GM12878 (cell line): ENCODE results near the gene SUPT4H1. TPM values are rescaled to one million over a fixed set of nuclear protein-coding genes. Genes with fewer than 3 reads are reported as not detected.

Source experiments
- ATAC-seq: fragments of 200-7000 bp; cut with Tn5 transposase; 3 replicates; pipeline ENCODE4 v1.9.1; 2020; ENCODE audit warnings: mild to moderate bottlenecking, moderate library complexity
- BruUV-seq: library from RNA; stranded (reverse); fragments of 400-500 nt; replicated peaks from 2 replicates; lab custom pipeline; 2021; lab: Mats Ljungman, UMichigan
- CTCF ChIA-PET: fragments of 300-600 bp; sonication (Branson Sonifier 250); formaldehyde crosslinking; extraction: SDS; loops from one replicate; lab custom pipeline; 2021; ENCODE audit warnings: inconsistent platforms; lab: Yijun Ruan, JAX
- POLR2A ChIA-PET: fragments of 350-600 bp; formaldehyde crosslinking; extraction: SDS; loops from one replicate; lab custom pipeline; 2021; ENCODE audit warnings: inconsistent platforms; lab: Charles Lee
- RAD21 ChIA-PET: fragments of 300-600 bp; sonication (Branson Sonifier 250); formaldehyde crosslinking; loops from one replicate; lab custom pipeline; 2023; ENCODE audit warnings: antibody characterized with exemption; ENCODE audit not compliant: unreplicated experiment; lab: Charles Lee
- SMC1A ChIA-PET: fragments of 300-600 bp; sonication (Branson Sonifier 250); formaldehyde crosslinking; loops from one replicate; lab custom pipeline; 2023; ENCODE audit not compliant: unreplicated experiment, uncharacterized antibody; lab: Charles Lee
- DNase-seq: peaks from one replicate; pipeline ENCODE4 v3.0.0-alpha.2; 2011; ENCODE audit warnings: low read depth, low spot score
- FAIRE-seq: peaks from 3 replicates; lab custom pipeline; 2011; peaks lifted over from hg19 to GRCh38; lab: Jason Lieb, UNC
- H2AFZ ChIP-seq: 2 replicates; pipeline ENCODE4 v1.6.0; 2011; ENCODE audit warnings: low read depth, low read length, control low read depth; ENCODE audit not compliant: control insufficient read depth
- H3K27ac ChIP-seq: 2 replicates; pipeline ENCODE4 v1.5.1; 2011; ENCODE audit warnings: control low read depth; ENCODE audit not compliant: control insufficient read depth, insufficient read depth
- H3K27me3 ChIP-seq, 2 experiments: replicated peaks in 1 of 2; 2 replicates each; pipeline versions ENCODE4 v1.6.0 to v1.6.1; 2011; ENCODE audit warnings: low read length in 1 of 2; ENCODE audit not compliant: control insufficient read depth in 2 of 2, insufficient read depth in 2 of 2
- H3K36me3 ChIP-seq, 2 experiments: 2 replicates each; pipeline ENCODE4 v1.5.1; 2011; ENCODE audit warnings: low read length in 1 of 2; ENCODE audit not compliant: control insufficient read depth in 2 of 2, insufficient read depth in 2 of 2
- H3K4me1 ChIP-seq: 2 replicates; pipeline ENCODE4 v1.6.1; 2011; ENCODE audit warnings: mild to moderate bottlenecking, low read length, moderate library complexity, mixed read lengths; ENCODE audit not compliant: control insufficient read depth, insufficient read depth
- H3K4me2 ChIP-seq: 2 replicates; pipeline ENCODE4 v1.6.0; 2011; ENCODE audit warnings: control low read depth; ENCODE audit not compliant: control insufficient read depth, insufficient read depth
- H3K4me3 ChIP-seq: fragments of 200-600 bp; sonication (generic); 2 replicates; pipeline ENCODE4 v1.5.1; 2016
- H3K79me2 ChIP-seq: 2 replicates; pipeline ENCODE4 v1.6.0; 2011; ENCODE audit warnings: low read length; ENCODE audit not compliant: control insufficient read depth, insufficient read depth
- H3K9ac ChIP-seq: 2 replicates; pipeline ENCODE4 v1.8.0; 2011; ENCODE audit warnings: low read length, control low read depth, mixed read lengths; ENCODE audit not compliant: control insufficient read depth, insufficient read depth
- H3K9me3 ChIP-seq: replicated peaks from 3 replicates; pipeline ENCODE4 v1.5.1; 2011; ENCODE audit warnings: mild to moderate bottlenecking, low read length; ENCODE audit not compliant: control insufficient read depth, insufficient read depth
- H4K20me1 ChIP-seq: 2 replicates; pipeline ENCODE4 v1.6.0; 2011; ENCODE audit not compliant: control insufficient read depth, insufficient read depth
- DPF2 ChIP-seq: fragments of 450-650 bp; IDR thresholded peaks from 2 replicates; pipeline ENCODE4 v1.6.1; 2017; ENCODE audit warnings: mild to moderate bottlenecking
- FOXK2 ChIP-seq: fragments of 450-650 bp; IDR thresholded peaks from 2 replicates; pipeline ENCODE4 v1.6.1; 2017; ENCODE audit warnings: mild to moderate bottlenecking, moderate library complexity
- GATAD2B ChIP-seq: fragments of 450-650 bp; conservative IDR thresholded peaks from 2 replicates; pipeline ENCODE4 v1.6.1; 2017; ENCODE audit warnings: low read depth, mild to moderate bottlenecking, moderate library complexity
- HDAC2 ChIP-seq: fragments of 200-600 bp; sonication (generic); IDR thresholded peaks from 2 replicates; pipeline ENCODE4 v1.6.1; 2017
- MXI1 ChIP-seq: fragments of 150-350 bp; IDR thresholded peaks from 2 replicates; pipeline ENCODE4 v1.6.1; 2011; ENCODE audit warnings: low read depth, mild to moderate bottlenecking, inconsistent platforms, low read length, improper control_type of control experiment
- MYB ChIP-seq: fragments of 150-350 bp; IDR thresholded peaks from 2 replicates; pipeline ENCODE4 v1.6.1; 2014; ENCODE audit warnings: mild to moderate bottlenecking, low read depth, low read length, borderline replicate concordance
- NBN ChIP-seq: fragments of 450-650 bp; IDR thresholded peaks from 2 replicates; pipeline ENCODE4 v1.6.1; 2016
- PAX5 ChIP-seq: IDR thresholded peaks from 2 replicates; pipeline ENCODE4 v1.6.1; 2011; ENCODE audit warnings: low read depth, low read length, borderline replicate concordance
- RCOR1 ChIP-seq: conservative IDR thresholded peaks from 2 replicates; pipeline ENCODE4 v1.6.1; 2012; ENCODE audit warnings: low read depth, low read length, improper control_type of control experiment
- TCF12 ChIP-seq: IDR thresholded peaks from 2 replicates; pipeline ENCODE4 v1.6.1; 2011; ENCODE audit warnings: low read depth, mild to moderate bottlenecking, low read length
- WGBS: methylation state at CpG from one replicate; pipeline ENCODE4 v1.1.6; 2016; ENCODE audit warnings: low lambda C conversion rate; ENCODE audit not compliant: insufficient replicate concordance, insufficient coverage; ENCODE audit errors: missing lambda C conversion rate; 5-methylcytosine and 5-hydroxymethylcytosine counted together
- in situ Hi-C: fragments of 300-500 bp; cut with MboI; formaldehyde crosslinking; loops from 9 replicates; pipeline ENCODE4 v1.14.3; 2018; ENCODE audit warnings: mixed read lengths
- intact Hi-C: fragments of 100-400 bp; cut with micrococcal nuclease; formaldehyde crosslinking; loops from one replicate; pipeline ENCODE4 v1.14.2; 2022; ENCODE audit not compliant: unreplicated experiment
- polyA plus RNA-seq, 11 experiments: library from polyadenylated mRNA; depleted of rRNA in 4 of 11; unstranded in 6 of 11; stranded (reverse) in 5 of 11; fragments of >200 nt; fragmentation: Nextera tagmentation in 4 of 11; fragmentation: Illumina TruSeq in 1 of 11; extraction: Ambion mirVana in 4 of 11; extraction: Trizol in 1 of 11; gene quantifications; 1 replicate in 1 of 11; 2 replicates in 10 of 11; pipeline versions ENCODE4 v1.2.1 to v1.2.3, GENCODE V29; 2011 to 2016; ENCODE audit warnings: inconsistent platforms in 2 of 11, missing spikeins in 2 of 11, low read depth in 1 of 11
- total RNA-seq, 4 experiments: library from RNA; depleted of rRNA in 3 of 4; stranded (reverse); fragments of >200 nt in 3 of 4; fragmentation: Illumina TruSeq in 1 of 4; extraction: Trizol in 1 of 4; gene quantifications; 2 replicates each; pipeline versions ENCODE4 v1.2.1 to v1.2.3, GENCODE V29; 2013 to 2021
- TF ChIP-seq, protein P1 (sequence below): IDR thresholded peaks from 2 replicates; pipeline ENCODE4 v1.6.1; 2012; ENCODE audit warnings: low read length, inconsistent platforms
- TF ChIP-seq, protein P2 (sequence below): IDR thresholded peaks from 2 replicates; pipeline ENCODE4 v1.6.1; 2011; ENCODE audit warnings: borderline replicate concordance, low read depth, mild to moderate bottlenecking, moderate library complexity, mixed read lengths, low read length; ENCODE audit not compliant: insufficient read depth; ENCODE audit errors: extremely low read length
- TF ChIP-seq, protein P3 (sequence below): fragments of 450-650 bp; IDR thresholded peaks from 2 replicates; pipeline ENCODE4 v1.6.1; 2014; ENCODE audit warnings: mild to moderate bottlenecking
- TF ChIP-seq, protein P4 (sequence below): fragments of 450-650 bp; IDR thresholded peaks from 2 replicates; pipeline ENCODE4 v1.6.1; 2018; ENCODE audit warnings: borderline replicate concordance, mild to moderate bottlenecking; ENCODE audit not compliant: partially characterized antibody
- TF ChIP-seq, protein P5 (sequence below): fragments of 450-650 bp; conservative IDR thresholded peaks from 2 replicates; pipeline ENCODE4 v1.6.1; 2017; ENCODE audit warnings: mild to moderate bottlenecking, moderate library complexity

Gene SUPT4H1
- total and polyA plus RNA-seq, 10 of the 15 experiments (the other 5 are each of a cell fraction or from before 2014, with no cell fraction given), result 83.8 to 293 (median 128) TPM

DNA sequence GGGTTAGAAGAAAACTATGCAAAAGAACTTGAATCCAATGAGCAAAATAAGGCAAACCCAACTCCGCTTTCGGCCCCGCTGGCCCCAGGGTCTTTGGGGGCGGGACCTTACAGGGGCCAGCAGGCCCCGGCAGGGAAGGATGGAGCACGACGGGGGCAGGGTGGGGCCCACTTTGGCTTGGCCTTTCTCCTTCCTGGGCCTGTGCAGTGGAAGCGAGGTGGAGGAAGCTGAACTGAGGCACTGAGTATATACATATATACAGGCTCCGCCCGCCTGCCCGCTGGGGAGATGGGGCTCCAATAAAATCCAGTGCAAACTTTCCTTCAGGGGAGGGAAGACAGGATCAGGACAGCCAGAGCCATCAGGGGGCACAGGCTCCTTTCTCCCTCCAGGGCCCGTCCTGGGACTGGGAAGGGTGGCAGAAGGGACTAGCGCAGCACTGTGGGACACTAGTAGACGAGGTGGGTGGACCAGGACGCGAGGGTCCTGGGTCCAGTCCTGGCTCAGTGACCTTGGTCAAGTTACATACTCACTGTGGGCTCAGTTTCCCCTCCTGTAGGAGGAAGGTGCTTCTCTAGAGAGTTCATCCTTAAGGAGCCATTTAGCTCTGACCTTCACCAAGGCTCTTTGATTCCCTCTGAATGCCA is 50.4 kb downstream of the SUPT4H1 start:
- in situ Hi-C loops (no loop called here), intact Hi-C loops (no loop called here)
- no peaks in the 10 kb centered on the region for H3K4me1 ChIP-seq
- POLR2A ChIA-PET, result interaction anchor here (0.6 kb wide), 1 partner anchor 1314 kb away, joined by 6 read pairs; no protein-coding TSS in a partner anchor
- no peak overlapping the region for H2AFZ ChIP-seq
- H3K9me3 ChIP-seq, result no peaks in the 10 kb centered on the region
- no peak overlapping the region for H3K4me2 ChIP-seq
- CTCF ChIA-PET, result interaction anchor here (1.2 to 7.1 kb wide), 3 partner anchors 14 to 146 kb away, joined by 3 to 56 read pairs (median 4); no protein-coding TSS in a partner anchor
- WGBS, result 70% methylated on average over 16 of the region's 16 CpGs
- H3K27me3 ChIP-seq, result no peaks in the 10 kb centered on the region; a peak in 1 of 4 replicates
- no peaks in the 10 kb centered on the region for H4K20me1 ChIP-seq
- DNase-seq (no peak), FAIRE-seq (no peak)
- no TSS peak for BruUV-seq
- no peaks in the 10 kb centered on the region for H3K36me3 ChIP-seq
- no peak overlapping the region for H3K4me3 ChIP-seq
- SMC1A ChIA-PET, result interaction anchor here (0.9 to 1.9 kb wide), 4 partner anchors 13 to 116 kb away, joined by 4 to 6 read pairs (median 5); partner anchors contain the start of gene RNF43
- TF ChIP-seq RCOR1 (no peak), HDAC2 (no peak), FOXK2 (no peak), NBN (no peak), MXI1 (no peak), DPF2 (no peak), PAX5 (no peak), MYB (no peak), TCF12 (no peak), GATAD2B (no peak)
- TF ChIP-seq, protein P1, sequence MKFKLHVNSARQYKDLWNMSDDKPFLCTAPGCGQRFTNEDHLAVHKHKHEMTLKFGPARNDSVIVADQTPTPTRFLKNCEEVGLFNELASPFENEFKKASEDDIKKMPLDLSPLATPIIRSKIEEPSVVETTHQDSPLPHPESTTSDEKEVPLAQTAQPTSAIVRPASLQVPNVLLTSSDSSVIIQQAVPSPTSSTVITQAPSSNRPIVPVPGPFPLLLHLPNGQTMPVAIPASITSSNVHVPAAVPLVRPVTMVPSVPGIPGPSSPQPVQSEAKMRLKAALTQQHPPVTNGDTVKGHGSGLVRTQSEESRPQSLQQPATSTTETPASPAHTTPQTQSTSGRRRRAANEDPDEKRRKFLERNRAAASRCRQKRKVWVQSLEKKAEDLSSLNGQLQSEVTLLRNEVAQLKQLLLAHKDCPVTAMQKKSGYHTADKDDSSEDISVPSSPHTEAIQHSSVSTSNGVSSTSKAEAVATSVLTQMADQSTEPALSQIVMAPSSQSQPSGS, result no peak
- TF ChIP-seq, protein P2, sequence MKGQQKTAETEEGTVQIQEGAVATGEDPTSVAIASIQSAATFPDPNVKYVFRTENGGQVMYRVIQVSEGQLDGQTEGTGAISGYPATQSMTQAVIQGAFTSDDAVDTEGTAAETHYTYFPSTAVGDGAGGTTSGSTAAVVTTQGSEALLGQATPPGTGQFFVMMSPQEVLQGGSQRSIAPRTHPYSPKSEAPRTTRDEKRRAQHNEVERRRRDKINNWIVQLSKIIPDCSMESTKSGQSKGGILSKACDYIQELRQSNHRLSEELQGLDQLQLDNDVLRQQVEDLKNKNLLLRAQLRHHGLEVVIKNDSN, result no peak
- TF ChIP-seq, protein P3, sequence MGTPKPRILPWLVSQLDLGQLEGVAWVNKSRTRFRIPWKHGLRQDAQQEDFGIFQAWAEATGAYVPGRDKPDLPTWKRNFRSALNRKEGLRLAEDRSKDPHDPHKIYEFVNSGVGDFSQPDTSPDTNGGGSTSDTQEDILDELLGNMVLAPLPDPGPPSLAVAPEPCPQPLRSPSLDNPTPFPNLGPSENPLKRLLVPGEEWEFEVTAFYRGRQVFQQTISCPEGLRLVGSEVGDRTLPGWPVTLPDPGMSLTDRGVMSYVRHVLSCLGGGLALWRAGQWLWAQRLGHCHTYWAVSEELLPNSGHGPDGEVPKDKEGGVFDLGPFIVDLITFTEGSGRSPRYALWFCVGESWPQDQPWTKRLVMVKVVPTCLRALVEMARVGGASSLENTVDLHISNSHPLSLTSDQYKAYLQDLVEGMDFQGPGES, result no peak
- TF ChIP-seq, protein P4, sequence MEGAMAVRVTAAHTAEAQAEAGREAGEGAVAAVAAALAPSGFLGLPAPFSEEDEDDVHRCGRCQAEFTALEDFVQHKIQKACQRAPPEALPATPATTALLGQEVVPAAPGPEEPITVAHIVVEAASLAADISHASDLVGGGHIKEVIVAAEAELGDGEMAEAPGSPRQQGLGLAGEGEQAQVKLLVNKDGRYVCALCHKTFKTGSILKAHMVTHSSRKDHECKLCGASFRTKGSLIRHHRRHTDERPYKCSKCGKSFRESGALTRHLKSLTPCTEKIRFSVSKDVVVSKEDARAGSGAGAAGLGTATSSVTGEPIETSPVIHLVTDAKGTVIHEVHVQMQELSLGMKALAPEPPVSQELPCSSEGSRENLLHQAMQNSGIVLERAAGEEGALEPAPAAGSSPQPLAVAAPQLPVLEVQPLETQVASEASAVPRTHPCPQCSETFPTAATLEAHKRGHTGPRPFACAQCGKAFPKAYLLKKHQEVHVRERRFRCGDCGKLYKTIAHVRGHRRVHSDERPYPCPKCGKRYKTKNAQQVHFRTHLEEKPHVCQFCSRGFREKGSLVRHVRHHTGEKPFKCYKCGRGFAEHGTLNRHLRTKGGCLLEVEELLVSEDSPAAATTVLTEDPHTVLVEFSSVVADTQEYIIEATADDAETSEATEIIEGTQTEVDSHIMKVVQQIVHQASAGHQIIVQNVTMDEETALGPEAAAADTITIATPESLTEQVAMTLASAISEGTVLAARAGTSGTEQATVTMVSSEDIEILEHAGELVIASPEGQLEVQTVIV, result no peak
- TF ChIP-seq, protein P5, sequence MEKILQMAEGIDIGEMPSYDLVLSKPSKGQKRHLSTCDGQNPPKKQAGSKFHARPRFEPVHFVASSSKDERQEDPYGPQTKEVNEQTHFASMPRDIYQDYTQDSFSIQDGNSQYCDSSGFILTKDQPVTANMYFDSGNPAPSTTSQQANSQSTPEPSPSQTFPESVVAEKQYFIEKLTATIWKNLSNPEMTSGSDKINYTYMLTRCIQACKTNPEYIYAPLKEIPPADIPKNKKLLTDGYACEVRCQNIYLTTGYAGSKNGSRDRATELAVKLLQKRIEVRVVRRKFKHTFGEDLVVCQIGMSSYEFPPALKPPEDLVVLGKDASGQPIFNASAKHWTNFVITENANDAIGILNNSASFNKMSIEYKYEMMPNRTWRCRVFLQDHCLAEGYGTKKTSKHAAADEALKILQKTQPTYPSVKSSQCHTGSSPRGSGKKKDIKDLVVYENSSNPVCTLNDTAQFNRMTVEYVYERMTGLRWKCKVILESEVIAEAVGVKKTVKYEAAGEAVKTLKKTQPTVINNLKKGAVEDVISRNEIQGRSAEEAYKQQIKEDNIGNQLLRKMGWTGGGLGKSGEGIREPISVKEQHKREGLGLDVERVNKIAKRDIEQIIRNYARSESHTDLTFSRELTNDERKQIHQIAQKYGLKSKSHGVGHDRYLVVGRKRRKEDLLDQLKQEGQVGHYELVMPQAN, result no peak
- TF ChIP-seq, all 136 proteins: peak for 0
- RAD21 ChIA-PET, result no interaction called here
- Histone ChIP-seq H3K9ac (no peak overlapping the region), H3K79me2 (no peaks in the 10 kb centered on the region), H3K27ac (no peak overlapping the region)
- ATAC-seq, result no peak
